Smooth muscle cell (in vitro differentiated cells): Measurements from ENCODE around the gene MRPS15. TPM values are rescaled to one million over a fixed set of nuclear protein-coding genes. Genes with fewer than 3 reads are reported as not detected.
A peak's percentile ranks its signal among the peaks of the same experiment; 100 is the strongest.

ENCODE experiments used
- DNase-seq: peaks from one replicate; lab custom pipeline; 2025; ENCODE audit not compliant: unreplicated experiment; lab: John Stamatoyannopoulos, UW
- H2AFZ ChIP-seq: fragments of 200-600 bp; sonication (generic); 2 replicates; pipeline ENCODE4 v1.6.0; 2016; ENCODE audit warnings: antibody characterized with exemption, low read depth, mild to moderate bottlenecking
- H3F3A ChIP-seq: fragments of 200-600 bp; sonication (generic); 2 replicates; pipeline ENCODE4 v1.6.0; 2017; ENCODE audit warnings: antibody characterized with exemption, low read depth
- H3K27ac ChIP-seq: fragments of 200-600 bp; sonication (generic); 2 replicates; pipeline ENCODE4 v1.5.1; 2016; ENCODE audit warnings: low read depth, mild to moderate bottlenecking
- H3K27me3 ChIP-seq: fragments of 200-600 bp; sonication (generic); 2 replicates; pipeline ENCODE4 v1.6.1; 2016; ENCODE audit warnings: low read depth, mild to moderate bottlenecking
- H3K36me3 ChIP-seq: fragments of 200-600 bp; sonication (generic); 2 replicates; pipeline ENCODE4 v1.5.1; 2016; ENCODE audit warnings: low read depth
- H3K4me1 ChIP-seq: fragments of 200-600 bp; sonication (generic); 2 replicates; pipeline ENCODE4 v1.5.1; 2016; ENCODE audit warnings: low read depth
- H3K4me2 ChIP-seq: fragments of 200-600 bp; sonication (generic); 2 replicates; pipeline ENCODE4 v1.6.0; 2016; ENCODE audit warnings: mild to moderate bottlenecking
- H3K4me3 ChIP-seq: fragments of 200-600 bp; sonication (generic); 2 replicates; pipeline ENCODE4 v1.5.1; 2016; ENCODE audit warnings: mild to moderate bottlenecking
- H3K79me2 ChIP-seq: fragments of 200-600 bp; sonication (generic); 2 replicates; pipeline ENCODE4 v1.6.0; 2016; ENCODE audit warnings: low read depth, mild to moderate bottlenecking
- H3K9ac ChIP-seq: fragments of 200-600 bp; sonication (generic); 2 replicates; pipeline ENCODE4 v1.6.0; 2016; ENCODE audit warnings: low read depth
- H3K9me3 ChIP-seq: fragments of 200-600 bp; sonication (generic); replicated peaks from 2 replicates; pipeline ENCODE4 v1.5.1; 2016; ENCODE audit warnings: low read depth
- H4K20me1 ChIP-seq: fragments of 200-600 bp; sonication (generic); 2 replicates; pipeline ENCODE4 v1.6.0; 2016; ENCODE audit warnings: low read depth
- CTCF ChIP-seq: fragments of 200-600 bp; sonication (generic); IDR thresholded peaks from 2 replicates; pipeline ENCODE4 v1.5.1; 2017; ENCODE audit warnings: borderline replicate concordance, mild to moderate bottlenecking, antibody characterized with exemption; ENCODE audit not compliant: insufficient read depth, poor library complexity, severe bottlenecking
- WGBS: methylation state at CpG from one replicate; pipeline ENCODE4 v1.1.7; 2016; ENCODE audit warnings: low lambda C conversion rate; 5-methylcytosine and 5-hydroxymethylcytosine counted together
- polyA plus RNA-seq: library from polyadenylated mRNA; unstranded; fragments of >200 nt; fragmentation: Nextera tagmentation; extraction: Ambion mirVana; gene quantifications from 2 replicates; pipeline ENCODE4 v1.2.1, GENCODE V29; 2016
- total RNA-seq: library from RNA; depleted of rRNA; stranded (reverse); fragments of >200 nt; gene quantifications from 2 replicates; pipeline ENCODE4 v1.2.3, GENCODE V29; 2014

Gene MRPS15
- total and polyA plus RNA-seq, 2 experiments from 2014 or later, result 78.3 to 141 TPM

- H3K9ac ChIP-seq, result no peak overlapping the region
- H3K36me3 ChIP-seq, result no peaks in the 10 kb centered on the region
- H3K4me2 ChIP-seq, result no peak overlapping the region
- H2AFZ ChIP-seq, result no peak overlapping the region
- 88% methylated on average over 2 of the region's 2 CpGs for WGBS
- peaks cover 11% of the 10 kb centered on the region for H3K4me1 ChIP-seq
- H3F3A ChIP-seq, result no peaks in the 10 kb centered on the region
- H3K79me2 ChIP-seq, result no peaks in the 10 kb centered on the region
- H3K27me3 ChIP-seq, result no peaks in the 10 kb centered on the region
- no peak overlapping the region for H3K4me3 ChIP-seq
- H3K27ac ChIP-seq, result no peak overlapping the region
- DNase-seq, result no peak
- H4K20me1 ChIP-seq, result no peaks in the 10 kb centered on the region
- TF ChIP-seq CTCF, result no peak
- no peaks in the 10 kb centered on the region for H3K9me3 ChIP-seq
Measured at GRCh38 chr1:36484099-36484498, 19.9 kb upstream of the MRPS15 start.

DNA sequence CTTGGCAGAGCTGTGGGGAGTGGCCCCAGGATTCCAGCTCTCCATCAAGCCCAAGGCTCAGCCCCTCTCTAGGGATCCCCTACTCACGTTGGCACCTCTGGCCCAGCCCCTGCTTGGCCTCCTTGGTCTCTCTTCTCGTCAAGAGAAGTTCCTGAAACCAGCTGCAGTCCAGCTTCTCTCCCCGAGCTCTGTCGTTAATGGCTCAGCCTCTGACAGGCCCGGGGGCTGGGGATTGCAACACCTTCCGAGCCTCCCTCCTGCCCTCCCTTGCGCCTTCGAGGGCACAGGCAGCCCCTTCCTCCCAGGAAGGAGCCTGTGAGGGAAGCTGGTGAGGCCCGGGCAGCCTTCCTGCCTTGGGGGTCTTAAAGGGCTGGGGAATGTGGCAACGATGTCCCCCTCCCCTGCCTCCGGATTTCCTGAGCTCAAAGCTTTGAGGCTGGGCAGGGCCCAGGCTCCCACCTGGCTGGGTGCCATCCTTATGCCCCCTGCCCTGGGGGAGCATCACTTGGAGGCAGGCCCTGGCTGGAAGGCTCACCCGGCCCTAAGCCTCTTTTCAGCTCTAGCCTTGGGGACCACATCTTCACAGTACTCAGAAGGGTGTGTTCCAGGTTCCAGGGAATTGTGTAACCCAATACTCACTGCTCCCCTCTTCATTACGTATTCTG is 18.7 kb upstream of the MRPS15 start, which contains the start of gene CSF3R:
Gene CSF3R, minus strand, starts transcription at position 190 of the 665 bp plus-strand sequence. CDS start 3,417 bp downstream, outside the sequence.
- peak within 1 kb of the TSS; percentile 31 for H3K4me3 ChIP-seq
- no peak within 1 kb of the TSS for H3K27ac ChIP-seq
- H3K27me3 ChIP-seq, result no peaks in the 10 kb centered on the region
- no peak for DNase-seq
- H3K4me2 ChIP-seq, result peak within 1 kb of the TSS; percentile 81
- no peaks in the 10 kb centered on the region for H3K9me3 ChIP-seq
- H3F3A ChIP-seq, result no peaks in the 10 kb centered on the region
- H3K9ac ChIP-seq, result no peak within 1 kb of the TSS
- no peaks in the 10 kb centered on the region for H4K20me1 ChIP-seq
- no peaks in the 10 kb centered on the region for H3K79me2 ChIP-seq
- H3K36me3 ChIP-seq, result no peaks in the 10 kb centered on the region
- 49% methylated on average over 13 of the region's 13 CpGs for WGBS
- no peak for TF ChIP-seq CTCF
- peaks cover 11% of the 10 kb centered on the region for H3K4me1 ChIP-seq
- H2AFZ ChIP-seq, result peak within 1 kb of the TSS; percentile 84

DNA sequence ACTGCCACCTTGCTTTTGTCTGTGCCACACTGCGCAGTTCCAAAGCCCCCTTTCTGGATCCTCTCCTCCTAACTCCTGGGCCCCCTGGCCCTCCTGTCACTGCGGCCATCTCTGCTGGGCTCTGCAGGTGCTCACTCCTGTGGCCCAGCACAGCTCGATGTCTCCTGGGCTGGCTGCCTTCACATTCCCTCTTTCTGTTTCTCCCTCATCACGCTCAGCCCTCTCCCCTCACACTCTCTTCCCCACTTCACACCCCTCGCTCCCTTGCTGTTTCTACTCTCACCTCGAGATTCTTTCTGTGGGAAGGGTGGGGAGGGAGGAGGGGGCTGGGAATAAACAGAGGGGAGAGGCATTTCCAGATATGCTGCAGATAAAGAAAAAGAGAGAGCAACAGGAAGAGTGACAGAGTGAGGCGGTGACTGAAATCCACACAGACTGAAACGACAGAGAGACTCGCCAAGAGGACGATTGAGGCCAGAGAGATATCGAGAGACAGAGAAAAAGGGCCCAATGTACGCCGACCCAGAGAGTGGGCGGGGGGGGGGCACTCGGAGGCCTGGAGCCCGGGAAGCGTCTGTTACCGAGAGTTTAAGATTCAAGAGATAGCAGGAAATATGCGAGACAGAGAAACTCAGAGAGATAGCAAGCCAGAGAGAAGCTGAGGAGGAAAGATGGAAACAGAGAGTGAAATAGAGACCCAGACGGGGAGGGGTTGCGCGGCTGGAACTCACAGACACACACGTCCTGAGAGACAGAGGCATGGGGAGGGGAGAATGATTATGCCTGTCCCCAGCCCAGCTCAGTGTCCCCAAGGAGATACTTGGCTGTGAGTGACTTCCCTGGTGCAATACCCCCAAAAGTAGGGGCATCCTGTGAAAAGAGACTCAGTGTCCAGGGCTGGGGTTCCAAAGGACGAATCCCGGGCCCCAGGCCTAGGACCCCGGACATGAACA is 17.9 kb upstream of the MRPS15 start:
- Histone ChIP-seq H3K9ac (no peak overlapping the region), H3K4me1 (peaks cover 11% of the 10 kb centered on the region), H3K9me3 (no peaks in the 10 kb centered on the region), H3K4me2 (peak overlapping the region; percentile 81), H3K79me2 (no peaks in the 10 kb centered on the region), H3K36me3 (no peaks in the 10 kb centered on the region), H2AFZ (peak overlapping the region; percentile 84), H3K4me3 (peak overlapping the region; percentile 31), H3K27ac (no peak overlapping the region), H3K27me3 (no peaks in the 10 kb centered on the region), H4K20me1 (no peaks in the 10 kb centered on the region), H3F3A (no peaks in the 10 kb centered on the region)
- 39% methylated on average over 26 of the region's 26 CpGs for WGBS
- DNase-seq, result no peak
- no peak for TF ChIP-seq CTCF
